Body of pancreas (tissue), 4 donors: ENCODE measurements around the gene NCS1. TPM values are rescaled to one million over a fixed set of nuclear protein-coding genes. Genes with fewer than 3 reads are reported as not detected.

Source experiments
- ATAC-seq: fragments of 150-250 bp; one replicate; pipeline ENCODE4 v1.9.1; 2016
- DNase-seq, 4 donors: peaks; one replicate each; pipeline ENCODE4 v3.0.0-alpha.2; 2019
- H3K27ac ChIP-seq, 4 donors: fragments of 200-600 bp; sonication (generic); 1 replicate in 3 of 4; 2 replicates in 1 of 4; pipeline versions ENCODE4 v1.5.1 to v1.6.1; 2016 to 2019; ENCODE audit warnings: mild to moderate bottlenecking in 1 of 4, mixed read lengths in 1 of 4, moderate library complexity in 1 of 4
- H3K27me3 ChIP-seq, 2 donors: fragments of 200-600 bp; sonication (generic); one replicate each; pipeline ENCODE4 v1.6.0; 2016; ENCODE audit warnings: mild to moderate bottlenecking in 1 of 2
- H3K36me3 ChIP-seq, 2 donors: fragments of 200-600 bp; sonication (generic); replicated peaks in 1 of 2; 2 replicates each; pipeline ENCODE4 v1.5.1; 2016; ENCODE audit warnings: low read depth in 2 of 2; ENCODE audit not compliant: insufficient read depth in 1 of 2
- H3K4me1 ChIP-seq: fragments of 200-600 bp; sonication (generic); one replicate; pipeline ENCODE4 v1.6.0; 2016
- H3K4me3 ChIP-seq, 2 donors: fragments of 200-600 bp; sonication (generic); 1 replicate in 1 of 2; 2 replicates in 1 of 2; pipeline ENCODE4 v1.5.1; 2016 to 2019
- H3K9me3 ChIP-seq, 3 donors: fragments of 200-600 bp; sonication (generic); 1 replicate in 2 of 3; 2 replicates in 1 of 3; pipeline ENCODE4 v1.5.1; 2016
- CTCF ChIP-seq, 7 experiments: fragments of 450-650 bp in 4 of 7; fragments of 200-600 bp in 3 of 7; sonication (generic) in 3 of 7; IDR thresholded peaks; one replicate each; pipeline ENCODE4 v1.5.1; 2016 to 2019; ENCODE audit warnings: antibody characterized with exemption in 7 of 7
- POLR2A ChIP-seq, 3 donors: fragments of 450-650 bp; IDR thresholded peaks; one replicate each; pipeline ENCODE4 v1.6.1; 2016; ENCODE audit warnings: antibody characterized with exemption in 3 of 3, mild to moderate bottlenecking in 2 of 3
- WGBS, 2 donors: methylation state at CpG; one replicate each; pipeline ENCODE4 v1.1.5; 2017; 5-methylcytosine and 5-hydroxymethylcytosine counted together
- intact Hi-C: fragments of 100-400 bp; cut with DNase I; formaldehyde crosslinking; loops from one replicate; pipeline ENCODE4 v1.15.1; 2023
- total RNA-seq, 2 donors: library from RNA; depleted of rRNA; stranded (reverse); fragments of >200 nt; gene quantifications; one replicate each; pipeline ENCODE4 v1.1.0, GENCODE V29; 2016

Gene NCS1
- total RNA-seq, 2 donors from 2014 or later: 3.9 to 4.3 TPM

DNA sequence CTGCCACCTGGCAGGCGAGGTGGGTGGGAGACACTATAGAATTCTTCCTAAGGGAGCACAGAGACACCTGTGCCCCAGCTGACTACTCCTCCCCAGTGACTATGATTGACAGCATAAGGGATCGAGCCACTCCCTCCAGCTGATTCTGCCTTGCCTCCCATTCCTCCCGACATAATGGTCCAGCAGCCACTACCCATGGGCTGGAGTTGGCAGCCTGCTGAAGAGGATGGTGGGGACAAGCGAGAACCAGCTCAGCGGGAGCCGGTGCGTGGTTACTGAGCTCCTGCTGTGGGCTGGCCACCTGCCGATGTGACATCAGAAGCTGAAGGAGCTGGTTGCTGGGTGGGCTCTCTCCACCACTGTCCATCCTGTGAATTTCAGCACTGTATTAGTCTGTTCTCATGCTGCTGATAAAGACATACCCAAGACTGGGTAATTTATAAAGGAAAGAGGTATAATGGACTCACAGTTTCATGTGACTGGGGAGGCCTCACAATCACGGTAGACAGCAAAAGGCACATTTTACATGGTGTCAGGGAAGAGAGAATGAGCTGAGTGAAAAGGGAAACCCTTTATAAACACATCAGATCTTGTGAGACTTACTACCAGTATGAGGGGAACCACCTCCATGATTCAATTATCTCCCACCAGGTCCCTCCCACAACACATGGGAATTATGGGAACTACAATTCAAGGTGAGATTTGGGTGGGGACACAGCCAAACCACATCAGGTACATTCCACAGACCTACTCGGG, 12.1 kb upstream of the NCS1 start:
- 79 to 91% methylated on average over 8 to 10 of the region's 10 CpGs for WGBS, 2 donors
- H3K4me1 ChIP-seq: peaks cover 7% of the 10 kb centered on the region
- no peak overlapping the region for H3K4me3 ChIP-seq
- H3K9me3 ChIP-seq: no peaks in the 10 kb centered on the region
- no peak for ATAC-seq
- DNase-seq: no peak
- TF ChIP-seq POLR2A (IDR thresholded peaks at IDR 0.05): no peak
- TF ChIP-seq CTCF (IDR thresholded peaks at IDR 0.05): no peak
- no peaks in the 10 kb centered on the region for H3K36me3 ChIP-seq
- intact Hi-C loops: loop anchor here (5.0 kb wide), 1 partner anchor 77 kb away; no protein-coding TSS in a partner anchor
- H3K27me3 ChIP-seq: no peaks in the 10 kb centered on the region
- no peak overlapping the region for H3K27ac ChIP-seq

- peaks cover 7% of the 10 kb centered on the region for H3K4me1 ChIP-seq
- H3K4me3 ChIP-seq: no peak overlapping the region
- H3K9me3 ChIP-seq: no peaks in the 10 kb centered on the region
- intact Hi-C loops: no loop called here
- H3K27me3 ChIP-seq: no peaks in the 10 kb centered on the region
- TF ChIP-seq CTCF (IDR thresholded peaks at IDR 0.05) (no peak), POLR2A (IDR thresholded peaks at IDR 0.05) (no peak)
- ATAC-seq (no peak), DNase-seq (no peak)
- WGBS, 2 donors: 76 to 81% methylated on average over 3 of the region's 3 CpGs
- no peaks in the 10 kb centered on the region for H3K36me3 ChIP-seq
- H3K27ac ChIP-seq: no peak overlapping the region
These were observed 11.2 kb upstream of the NCS1 start for GRCh38 chr9:130160862-130161470.

- no peak overlapping the region for H3K27ac ChIP-seq
- DNase-seq (no peak), ATAC-seq (no peak)
- 94% methylated on average over 1 of the region's 1 CpG for WGBS, 2 donors
- no peaks in the 10 kb centered on the region for H3K36me3 ChIP-seq
- no peaks in the 10 kb centered on the region for H3K9me3 ChIP-seq
- no peak overlapping the region for H3K4me3 ChIP-seq
- intact Hi-C loops: no loop called here
- TF ChIP-seq POLR2A (IDR thresholded peaks at IDR 0.05): no peak
- TF ChIP-seq CTCF (IDR thresholded peaks at IDR 0.05): no peak
- no peaks in the 10 kb centered on the region for H3K27me3 ChIP-seq
- no peaks in the 10 kb centered on the region for H3K4me1 ChIP-seq
These were observed 6.6 kb upstream of the NCS1 start for GRCh38 chr9:130165579-130165978.

DNA sequence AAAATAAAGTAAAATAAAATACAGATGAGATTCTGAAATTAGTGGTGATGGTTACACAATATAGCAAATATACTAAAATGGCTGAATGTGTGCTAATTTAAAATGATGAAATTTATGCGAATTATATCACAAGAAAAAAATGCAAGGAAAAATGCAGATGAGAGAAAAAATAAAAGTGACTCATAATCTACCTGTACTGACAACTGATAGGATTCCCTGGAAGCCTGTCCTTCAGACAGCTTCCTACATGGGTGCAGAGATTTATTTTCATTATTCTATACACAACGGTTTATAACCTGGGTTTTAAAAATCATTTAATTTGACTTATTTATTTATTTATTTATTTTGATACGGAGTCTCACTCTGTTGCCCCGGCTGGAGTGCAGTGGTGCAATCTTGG, 5.8 kb upstream of the NCS1 start:
- H3K27me3 ChIP-seq: no peaks in the 10 kb centered on the region
- H3K4me1 ChIP-seq: peaks cover under 1% of the 10 kb centered on the region
- intact Hi-C loops: no loop called here
- no peak overlapping the region for H3K4me3 ChIP-seq
- 62 to 80% methylated on average over 4 of the region's 4 CpGs for WGBS, 2 donors
- no peak for TF ChIP-seq POLR2A (IDR thresholded peaks at IDR 0.05)
- TF ChIP-seq CTCF (IDR thresholded peaks at IDR 0.05): no peak
- no peak for ATAC-seq
- DNase-seq: no peak
- no peak overlapping the region for H3K27ac ChIP-seq
- H3K36me3 ChIP-seq: no peaks in the 10 kb centered on the region
- no peaks in the 10 kb centered on the region for H3K9me3 ChIP-seq
